Measurements from ENCODE around the gene E2F6. TPM values are rescaled to one million over a fixed set of nuclear protein-coding genes. Genes with fewer than 3 reads are reported as not detected.

E2F6 gene
- total and polyA plus RNA-seq, 2 experiments from 2014 or later, result 13.8 to 23.1 TPM

- Histone ChIP-seq H3K9me2 (replicated peaks; ENCODE audit: insufficient read depth) (no peaks in the 10 kb centered on the region), H3K27me3 (no peaks in the 10 kb centered on the region), H3K4me2 (peak overlapping the region; percentile 18), H3K9me3 (ENCODE audit: low read depth) (no peaks in the 10 kb centered on the region), H4K20me1 (ENCODE audit: insufficient read depth, poor library complexity, severe bottlenecking) (no peaks in the 10 kb centered on the region), H3K4me1 (ENCODE audit: insufficient read depth) (peaks cover 15% of the 10 kb centered on the region), H2AFZ (no peak overlapping the region), H3K79me2 (peaks cover 10% of the 10 kb centered on the region), H3K27ac (peak overlapping the region; percentile 12), H3K4me3 (no peak overlapping the region), H3K36me3 (replicated peaks; ENCODE audit: insufficient read depth, low read depth) (no peaks in the 10 kb centered on the region)
- DNase-seq (ENCODE audit: low spot score), result peak; percentile 19
- 49% methylated on average over 9 of the region's 9 CpGs for WGBS (ENCODE audit: low lambda C conversion rate, missing lambda C conversion rate)
- TF ChIP-seq EZH2 (IDR thresholded peaks at IDR 0.05; ENCODE audit: borderline replicate concordance) (no peak), CTCF (IDR thresholded peaks at IDR 0.05; ENCODE audit: poor library complexity) (no peak), EZH2phosphoT487 (IDR thresholded peaks at IDR 0.05; ENCODE audit: low read depth, severe bottlenecking, unreplicated experiment) (no peak)
Observed at GRCh38 chr2:11498543-11499034, 32.6 kb upstream of the E2F6 start.

- H3K4me3 ChIP-seq, result no peak overlapping the region
- H3K9me2 ChIP-seq (replicated peaks; ENCODE audit: insufficient read depth), result no peaks in the 10 kb centered on the region
- H3K36me3 ChIP-seq (replicated peaks; ENCODE audit: insufficient read depth, low read depth), result no peaks in the 10 kb centered on the region
- H3K27me3 ChIP-seq, result no peaks in the 10 kb centered on the region
- no peak overlapping the region for H2AFZ ChIP-seq
- 53% methylated on average over 30 of the region's 30 CpGs for WGBS (ENCODE audit: low lambda C conversion rate, missing lambda C conversion rate)
- H3K4me2 ChIP-seq, result peak overlapping the region; percentile 61
- DNase-seq (ENCODE audit: low spot score), result peak; percentile 24
- H3K9me3 ChIP-seq (ENCODE audit: low read depth), result no peaks in the 10 kb centered on the region
- no peak overlapping the region for H3K27ac ChIP-seq
- no peaks in the 10 kb centered on the region for H4K20me1 ChIP-seq (ENCODE audit: insufficient read depth, poor library complexity, severe bottlenecking)
- TF ChIP-seq CTCF (IDR thresholded peaks at IDR 0.05; ENCODE audit: poor library complexity) (no peak), EZH2 (IDR thresholded peaks at IDR 0.05; ENCODE audit: borderline replicate concordance) (no peak), EZH2phosphoT487 (IDR thresholded peaks at IDR 0.05; ENCODE audit: low read depth, severe bottlenecking, unreplicated experiment) (no peak)
- H3K4me1 ChIP-seq (ENCODE audit: insufficient read depth), result peaks cover 15% of the 10 kb centered on the region
- peaks cover 17% of the 10 kb centered on the region for H3K79me2 ChIP-seq
Observed at GRCh38 chr2:11495844-11496681, 30.1 kb upstream of the E2F6 start.

GRCh38 chr2:11494310-11494709 is 28.3 kb upstream of the E2F6 start:
- Histone ChIP-seq H3K4me1 (ENCODE audit: insufficient read depth) (peaks cover 11% of the 10 kb centered on the region), H3K36me3 (replicated peaks; ENCODE audit: insufficient read depth, low read depth) (no peaks in the 10 kb centered on the region), H3K27ac (no peak overlapping the region), H4K20me1 (ENCODE audit: insufficient read depth, poor library complexity, severe bottlenecking) (no peaks in the 10 kb centered on the region), H3K27me3 (no peaks in the 10 kb centered on the region), H3K4me3 (no peak overlapping the region), H3K79me2 (peaks cover 23% of the 10 kb centered on the region), H3K4me2 (no peak overlapping the region), H3K9me3 (ENCODE audit: low read depth) (no peaks in the 10 kb centered on the region), H3K9me2 (replicated peaks; ENCODE audit: insufficient read depth) (no peaks in the 10 kb centered on the region), H2AFZ (no peak overlapping the region)
- TF ChIP-seq CTCF (IDR thresholded peaks at IDR 0.05; ENCODE audit: poor library complexity), result no peak
- TF ChIP-seq EZH2phosphoT487 (IDR thresholded peaks at IDR 0.05; ENCODE audit: low read depth, severe bottlenecking, unreplicated experiment), result no peak
- TF ChIP-seq EZH2 (IDR thresholded peaks at IDR 0.05; ENCODE audit: borderline replicate concordance), result no peak
- DNase-seq (ENCODE audit: low spot score), result no peak
- 97% methylated on average over 2 of the region's 2 CpGs for WGBS (ENCODE audit: low lambda C conversion rate, missing lambda C conversion rate)
